HCT116 (cell line): Measurements from ENCODE around the gene ASPA. TPM values are rescaled to one million over a fixed set of nuclear protein-coding genes. Genes with fewer than 3 reads are reported as not detected.

Experiments
- ATAC-seq: fragments of 200-7000 bp; cut with Tn5 transposase; 2 replicates; pipeline ENCODE4 v1.9.1; 2020; ENCODE audit warnings: mild to moderate bottlenecking, moderate library complexity
- BruUV-seq: library from RNA; stranded (reverse); fragments of 400-500 nt; replicated peaks from 2 replicates; lab custom pipeline; 2021; lab: Mats Ljungman, UMichigan
- CTCF ChIA-PET: fragments of 300-600 bp; sonication (Branson Sonifier 250); formaldehyde crosslinking; loops from one replicate; lab custom pipeline; 2021; ENCODE audit warnings: antibody characterized with exemption; lab: Charles Lee
- POLR2A ChIA-PET: fragments of 300-600, 350-600 bp; sonication (Branson Sonifier 250); formaldehyde crosslinking; loops from one replicate; lab custom pipeline; 2021; ENCODE audit warnings: antibody characterized with exemption; lab: Charles Lee
- RAD21 ChIA-PET, 2 experiments: fragments of 300-600 bp; sonication (Branson Sonifier 250); formaldehyde crosslinking; loops; one replicate each; lab custom pipeline; 2023; ENCODE audit warnings: low total read pairs in 2 of 2; ENCODE audit not compliant: uncharacterized antibody in 2 of 2, unreplicated experiment in 2 of 2, low non-redundant PET in 1 of 2; lab: Charles Lee
- DNase-seq: peaks from one replicate; pipeline ENCODE4 v3.0.0-alpha.2; 2010; ENCODE audit warnings: low read depth, low spot score
- H2AFZ ChIP-seq: fragments of 200-600 bp; shearing (Covaris generic), sonication (generic); 2 replicates; pipeline ENCODE4 v1.6.1; 2017; ENCODE audit warnings: low read depth, mixed run types, mixed read lengths, antibody characterized with exemption, low read length; ENCODE audit not compliant: poor library complexity, severe bottlenecking
- H3K27ac ChIP-seq: 2 replicates; pipeline ENCODE4 v1.5.1; 2012; ENCODE audit warnings: low read depth, low read length
- H3K27me3 ChIP-seq: fragments of 200-600 bp; sonication (generic); 2 replicates; pipeline ENCODE4 v1.6.1; 2016; ENCODE audit warnings: mixed run types, low read length, mixed read lengths; ENCODE audit not compliant: insufficient read depth
- H3K36me3 ChIP-seq, 2 experiments: fragments of 200-500 bp in 1 of 2; fragments of 200-600 bp in 1 of 2; sonication (Bioruptor generic) in 1 of 2; sonication (generic) in 1 of 2; 2 replicates each; pipeline versions ENCODE4 v1.5.1 to v1.6.1; 2014 to 2016; ENCODE audit warnings: low read length in 2 of 2, inconsistent platforms in 1 of 2, mixed read lengths in 1 of 2, mixed run types in 1 of 2; ENCODE audit not compliant: insufficient read depth in 2 of 2, control insufficient read depth in 1 of 2
- H3K4me1 ChIP-seq, 2 experiments: fragments of 200-600 bp in 1 of 2; sonication (generic) in 1 of 2; 2 replicates each; pipeline versions ENCODE4 v1.5.1 to v1.6.1; 2012 to 2017; ENCODE audit warnings: low read length in 2 of 2, inconsistent platforms in 1 of 2, mild to moderate bottlenecking in 1 of 2, mixed read lengths in 1 of 2, mixed run types in 1 of 2, moderate library complexity in 1 of 2; ENCODE audit not compliant: insufficient read depth in 2 of 2, control insufficient read depth in 1 of 2
- H3K4me2 ChIP-seq: fragments of 200-600 bp; sonication (generic); 2 replicates; pipeline ENCODE4 v1.6.1; 2017; ENCODE audit warnings: mixed run types, low read length, mixed read lengths
- H3K4me3 ChIP-seq, 2 experiments: fragments of 200-600 bp in 1 of 2; sonication (generic) in 1 of 2; replicated peaks in 1 of 2; 2 replicates each; pipeline ENCODE4 v1.5.1; 2011 to 2016; ENCODE audit warnings: low read length in 2 of 2, control low read depth in 1 of 2, low read depth in 1 of 2, mild to moderate bottlenecking in 1 of 2, mixed read lengths in 1 of 2, mixed run types in 1 of 2
- H3K79me2 ChIP-seq: fragments of 200-600 bp; sonication (generic); 2 replicates; pipeline ENCODE4 v1.6.1; 2017; ENCODE audit warnings: mild to moderate bottlenecking, mixed run types, low read length, moderate library complexity, mixed read lengths; ENCODE audit not compliant: insufficient read depth
- H3K9ac ChIP-seq: fragments of 200-600 bp; sonication (generic); 2 replicates; pipeline ENCODE4 v1.6.1; 2016; ENCODE audit warnings: low read length, mixed read lengths
- H3K9me2 ChIP-seq: fragments of 200-600 bp; sonication (generic), shearing (Covaris generic); 2 replicates; pipeline ENCODE4 v1.6.1; 2017; ENCODE audit warnings: mixed run types, mild to moderate bottlenecking, moderate library complexity; ENCODE audit not compliant: insufficient read depth
- H3K9me3 ChIP-seq, 2 experiments: fragments of 200-500 bp in 1 of 2; fragments of 200-600 bp in 1 of 2; sonication (Bioruptor generic) in 1 of 2; sonication (generic) in 1 of 2; 2 replicates each; pipeline ENCODE4 v1.6.1; 2014 to 2017; ENCODE audit warnings: low read length in 2 of 2, mixed read lengths in 2 of 2, inconsistent platforms in 1 of 2, low read depth in 1 of 2, mild to moderate bottlenecking in 1 of 2, mixed run types in 1 of 2, moderate library complexity in 1 of 2; ENCODE audit not compliant: control insufficient read depth in 1 of 2, insufficient read depth in 1 of 2
- H4K20me1 ChIP-seq: fragments of 200-600 bp; sonication (generic), shearing (Covaris generic); 2 replicates; pipeline ENCODE4 v1.6.1; 2017; ENCODE audit warnings: mixed run types, mild to moderate bottlenecking, moderate library complexity; ENCODE audit not compliant: insufficient read depth
- CEBPB ChIP-seq: IDR thresholded peaks from 2 replicates; pipeline ENCODE4 v1.6.1; 2012; ENCODE audit warnings: low read depth
- EGR1 ChIP-seq: IDR thresholded peaks from 2 replicates; pipeline ENCODE4 v1.6.1; 2012; ENCODE audit warnings: low read depth
- ELF1 ChIP-seq: IDR thresholded peaks from 2 replicates; pipeline ENCODE4 v1.6.1; 2012; ENCODE audit warnings: low read depth, borderline replicate concordance
- EZH2 ChIP-seq: fragments of 200-600 bp; sonication (generic); IDR thresholded peaks from 2 replicates; pipeline ENCODE4 v1.6.1; 2017; ENCODE audit warnings: antibody characterized with exemption, mixed run types
- EZH2phosphoT487 ChIP-seq: fragments of 200-600 bp; IDR thresholded peaks from 2 replicates; pipeline ENCODE4 v1.6.1; 2018; ENCODE audit warnings: antibody characterized with exemption, borderline replicate concordance
- FOSL1 ChIP-seq: IDR thresholded peaks from 2 replicates; pipeline ENCODE4 v1.6.1; 2012; ENCODE audit warnings: low read depth
- MAX ChIP-seq: IDR thresholded peaks from 2 replicates; pipeline ENCODE4 v1.6.1; 2012
- POLR2AphosphoS5 ChIP-seq: IDR thresholded peaks from 2 replicates; pipeline ENCODE4 v1.6.1; 2011; ENCODE audit warnings: mild to moderate bottlenecking, low read depth, low read length, moderate library complexity
- RAD21 ChIP-seq: IDR thresholded peaks from 2 replicates; pipeline ENCODE4 v1.6.1; 2012; ENCODE audit warnings: low read depth, mild to moderate bottlenecking
- SIN3A ChIP-seq: IDR thresholded peaks from 2 replicates; pipeline ENCODE4 v1.6.1; 2012; ENCODE audit warnings: low read depth
- SP1 ChIP-seq: IDR thresholded peaks from 2 replicates; pipeline ENCODE4 v1.6.1; 2012; ENCODE audit warnings: low read depth
- SRF ChIP-seq: IDR thresholded peaks from 2 replicates; pipeline ENCODE4 v1.6.1; 2012; ENCODE audit warnings: low read depth
- ZFX ChIP-seq: fragments of 450-650 bp; IDR thresholded peaks from 2 replicates; pipeline ENCODE4 v1.6.1; 2017
- intact Hi-C: fragments of 100-400 bp; cut with micrococcal nuclease; formaldehyde crosslinking; loops from 2 replicates; pipeline ENCODE4 v1.10.0; 2022
- total RNA-seq: library from RNA; stranded (reverse); gene quantifications from one replicate; pipeline ENCODE4 v1.2.1, GENCODE V29; 2021; ENCODE audit not compliant: unreplicated experiment
- TF ChIP-seq, protein P1 (sequence below): IDR thresholded peaks from 2 replicates; pipeline ENCODE4 v1.6.1; 2012; ENCODE audit warnings: low read depth
- TF ChIP-seq, protein P2 (sequence below): IDR thresholded peaks from 2 replicates; pipeline ENCODE4 v1.6.1; 2011; ENCODE audit warnings: mild to moderate bottlenecking, low read length, moderate library complexity; ENCODE audit not compliant: insufficient replicate concordance; ENCODE audit errors: extremely low read depth
- TF ChIP-seq, protein P3 (sequence below), 3 experiments: fragments of 200-600 bp in 1 of 3; sonication (generic) in 1 of 3; IDR thresholded peaks in 2 of 3; conservative IDR thresholded peaks in 1 of 3; 2 replicates each; pipeline ENCODE4 v1.5.1; 2012 to 2017; ENCODE audit warnings: low read depth in 2 of 3, low read length in 2 of 3, antibody characterized with exemption in 1 of 3, borderline replicate concordance in 1 of 3, control low read depth in 1 of 3, mild to moderate bottlenecking in 1 of 3, mixed read lengths in 1 of 3, mixed run types in 1 of 3, moderate library complexity in 1 of 3; ENCODE audit not compliant: insufficient read depth in 1 of 3

Gene ASPA
- total RNA-seq, 1 experiment from 2014 or later, result not detected

DNA sequence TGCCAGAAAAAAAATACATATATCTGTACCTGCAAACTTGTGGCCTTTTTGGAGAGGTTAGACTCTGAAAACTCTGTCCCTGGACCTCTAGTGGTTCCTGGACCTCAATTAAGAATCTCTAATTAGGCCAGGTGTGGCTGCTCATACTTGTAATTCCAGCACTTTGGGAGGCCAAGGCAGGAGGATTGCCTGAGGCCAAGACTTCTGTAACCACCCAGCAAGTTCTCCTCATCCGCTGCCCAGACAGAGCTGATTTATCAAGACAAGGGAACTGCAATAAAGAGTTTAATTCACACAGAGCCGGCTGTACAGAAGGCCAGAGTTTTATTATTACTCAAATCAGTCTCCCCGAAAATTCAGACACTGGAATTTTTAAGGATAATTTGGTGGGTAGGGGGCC, 4.2 kb downstream of the ASPA start:
- no peaks in the 10 kb centered on the region for H3K4me1 ChIP-seq
- H3K36me3 ChIP-seq, result no peaks in the 10 kb centered on the region
- H3K79me2 ChIP-seq, result no peaks in the 10 kb centered on the region
- no peak for ATAC-seq
- no peak for TF ChIP-seq ELF1
- TF ChIP-seq, protein P1, sequence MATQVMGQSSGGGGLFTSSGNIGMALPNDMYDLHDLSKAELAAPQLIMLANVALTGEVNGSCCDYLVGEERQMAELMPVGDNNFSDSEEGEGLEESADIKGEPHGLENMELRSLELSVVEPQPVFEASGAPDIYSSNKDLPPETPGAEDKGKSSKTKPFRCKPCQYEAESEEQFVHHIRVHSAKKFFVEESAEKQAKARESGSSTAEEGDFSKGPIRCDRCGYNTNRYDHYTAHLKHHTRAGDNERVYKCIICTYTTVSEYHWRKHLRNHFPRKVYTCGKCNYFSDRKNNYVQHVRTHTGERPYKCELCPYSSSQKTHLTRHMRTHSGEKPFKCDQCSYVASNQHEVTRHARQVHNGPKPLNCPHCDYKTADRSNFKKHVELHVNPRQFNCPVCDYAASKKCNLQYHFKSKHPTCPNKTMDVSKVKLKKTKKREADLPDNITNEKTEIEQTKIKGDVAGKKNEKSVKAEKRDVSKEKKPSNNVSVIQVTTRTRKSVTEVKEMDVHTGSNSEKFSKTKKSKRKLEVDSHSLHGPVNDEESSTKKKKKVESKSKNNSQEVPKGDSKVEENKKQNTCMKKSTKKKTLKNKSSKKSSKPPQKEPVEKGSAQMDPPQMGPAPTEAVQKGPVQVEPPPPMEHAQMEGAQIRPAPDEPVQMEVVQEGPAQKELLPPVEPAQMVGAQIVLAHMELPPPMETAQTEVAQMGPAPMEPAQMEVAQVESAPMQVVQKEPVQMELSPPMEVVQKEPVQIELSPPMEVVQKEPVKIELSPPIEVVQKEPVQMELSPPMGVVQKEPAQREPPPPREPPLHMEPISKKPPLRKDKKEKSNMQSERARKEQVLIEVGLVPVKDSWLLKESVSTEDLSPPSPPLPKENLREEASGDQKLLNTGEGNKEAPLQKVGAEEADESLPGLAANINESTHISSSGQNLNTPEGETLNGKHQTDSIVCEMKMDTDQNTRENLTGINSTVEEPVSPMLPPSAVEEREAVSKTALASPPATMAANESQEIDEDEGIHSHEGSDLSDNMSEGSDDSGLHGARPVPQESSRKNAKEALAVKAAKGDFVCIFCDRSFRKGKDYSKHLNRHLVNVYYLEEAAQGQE, result no peak
- TF ChIP-seq, protein P2, sequence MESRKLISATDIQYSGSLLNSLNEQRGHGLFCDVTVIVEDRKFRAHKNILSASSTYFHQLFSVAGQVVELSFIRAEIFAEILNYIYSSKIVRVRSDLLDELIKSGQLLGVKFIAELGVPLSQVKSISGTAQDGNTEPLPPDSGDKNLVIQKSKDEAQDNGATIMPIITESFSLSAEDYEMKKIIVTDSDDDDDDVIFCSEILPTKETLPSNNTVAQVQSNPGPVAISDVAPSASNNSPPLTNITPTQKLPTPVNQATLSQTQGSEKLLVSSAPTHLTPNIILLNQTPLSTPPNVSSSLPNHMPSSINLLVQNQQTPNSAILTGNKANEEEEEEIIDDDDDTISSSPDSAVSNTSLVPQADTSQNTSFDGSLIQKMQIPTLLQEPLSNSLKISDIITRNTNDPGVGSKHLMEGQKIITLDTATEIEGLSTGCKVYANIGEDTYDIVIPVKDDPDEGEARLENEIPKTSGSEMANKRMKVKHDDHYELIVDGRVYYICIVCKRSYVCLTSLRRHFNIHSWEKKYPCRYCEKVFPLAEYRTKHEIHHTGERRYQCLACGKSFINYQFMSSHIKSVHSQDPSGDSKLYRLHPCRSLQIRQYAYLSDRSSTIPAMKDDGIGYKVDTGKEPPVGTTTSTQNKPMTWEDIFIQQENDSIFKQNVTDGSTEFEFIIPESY, result no peak
- no peak for TF ChIP-seq EZH2phosphoT487
- TF ChIP-seq SIN3A, result no peak
- TF ChIP-seq, protein P3, sequence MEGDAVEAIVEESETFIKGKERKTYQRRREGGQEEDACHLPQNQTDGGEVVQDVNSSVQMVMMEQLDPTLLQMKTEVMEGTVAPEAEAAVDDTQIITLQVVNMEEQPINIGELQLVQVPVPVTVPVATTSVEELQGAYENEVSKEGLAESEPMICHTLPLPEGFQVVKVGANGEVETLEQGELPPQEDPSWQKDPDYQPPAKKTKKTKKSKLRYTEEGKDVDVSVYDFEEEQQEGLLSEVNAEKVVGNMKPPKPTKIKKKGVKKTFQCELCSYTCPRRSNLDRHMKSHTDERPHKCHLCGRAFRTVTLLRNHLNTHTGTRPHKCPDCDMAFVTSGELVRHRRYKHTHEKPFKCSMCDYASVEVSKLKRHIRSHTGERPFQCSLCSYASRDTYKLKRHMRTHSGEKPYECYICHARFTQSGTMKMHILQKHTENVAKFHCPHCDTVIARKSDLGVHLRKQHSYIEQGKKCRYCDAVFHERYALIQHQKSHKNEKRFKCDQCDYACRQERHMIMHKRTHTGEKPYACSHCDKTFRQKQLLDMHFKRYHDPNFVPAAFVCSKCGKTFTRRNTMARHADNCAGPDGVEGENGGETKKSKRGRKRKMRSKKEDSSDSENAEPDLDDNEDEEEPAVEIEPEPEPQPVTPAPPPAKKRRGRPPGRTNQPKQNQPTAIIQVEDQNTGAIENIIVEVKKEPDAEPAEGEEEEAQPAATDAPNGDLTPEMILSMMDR (IDR thresholded peaks at IDR 0.05 in 2 of 3, conservative IDR thresholded peaks at IDR 0.05 in 1 of 3; ENCODE audit: borderline replicate concordance in 1 of 3, insufficient read depth in 1 of 3, low read depth in 2 of 3, low read length in 2 of 3), result no peak
- no peak for TF ChIP-seq CEBPB
- TF ChIP-seq SP1, result no peak
- TF ChIP-seq FOSL1, result no peak
- no peak for TF ChIP-seq SRF
- no peak for TF ChIP-seq POLR2AphosphoS5
- no peak for TF ChIP-seq EGR1
- TF ChIP-seq MAX, result no peak
- TF ChIP-seq RAD21, result no peak
- TF ChIP-seq ZFX, result no peak
- no peak for TF ChIP-seq EZH2
- no peak overlapping the region for H3K4me2 ChIP-seq
- H4K20me1 ChIP-seq, result no peaks in the 10 kb centered on the region
- no peak for DNase-seq
- no peak overlapping the region for H3K4me3 ChIP-seq
- no TSS peak for BruUV-seq
- no peaks in the 10 kb centered on the region for H3K9me3 ChIP-seq
- no peaks in the 10 kb centered on the region for H3K9me2 ChIP-seq
- intact Hi-C loops, result no loop called here
- ChIA-PET CTCF (no interaction called here), POLR2A (no interaction called here), RAD21 (no interaction called here)
- no peak overlapping the region for H3K27ac ChIP-seq
- peaks cover 41% of the 10 kb centered on the region for H3K27me3 ChIP-seq
- H3K9ac ChIP-seq, result no peak overlapping the region
- no peak overlapping the region for H2AFZ ChIP-seq
